ENCODE results near the gene NFIA.

The NFIA gene

DNA sequence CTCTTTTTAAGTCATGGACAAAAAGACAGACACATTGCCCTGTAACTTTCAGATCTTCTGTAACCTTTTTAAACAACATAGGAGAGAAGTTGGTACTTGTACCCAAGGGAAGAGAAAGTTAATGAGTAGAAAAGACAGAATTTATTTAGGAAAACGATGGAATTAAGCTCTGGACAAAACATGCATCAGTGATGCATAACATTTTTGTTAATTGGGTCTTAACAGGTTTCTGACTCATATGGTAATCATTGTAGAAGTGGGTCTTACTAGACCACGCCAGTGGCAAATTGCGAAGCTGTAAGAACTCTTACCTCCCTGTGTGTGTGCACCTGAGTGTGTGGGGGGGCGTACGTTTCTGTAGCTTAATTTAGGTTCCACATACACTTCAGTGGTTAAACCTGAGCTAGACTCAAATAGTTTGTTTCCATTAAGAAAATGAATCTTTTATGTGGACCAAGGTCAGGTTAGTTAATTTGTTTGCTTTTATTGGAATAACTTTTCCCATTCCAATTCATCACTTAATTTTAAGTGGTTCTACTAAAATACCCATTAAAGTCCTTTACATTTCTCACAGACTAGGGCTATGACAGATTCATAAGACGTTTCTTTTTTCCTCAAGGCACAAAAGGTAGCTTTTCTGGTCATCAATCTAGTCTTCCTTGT is 48.1 kb downstream of the NFIA start:
- Histone ChIP-seq H3K4me3 (ENCODE audit: low read length, poor library complexity, severe bottlenecking) (no peak overlapping the region), H3K79me2 (ENCODE audit: insufficient read depth, low read length) (no peaks in the 10 kb centered on the region), H3F3A (ENCODE audit: low read depth) (no peaks in the 10 kb centered on the region), H3K4me1 (ENCODE audit: insufficient read depth, low read length, poor library complexity, severe bottlenecking) (peaks cover 13% of the 10 kb centered on the region), H3K9me2 (replicated peaks; ENCODE audit: low read depth, low read length) (no peaks in the 10 kb centered on the region), H3K36me3 (ENCODE audit: insufficient read depth, low read length) (no peaks in the 10 kb centered on the region), H4K20me1 (ENCODE audit: insufficient read depth, low read length, poor library complexity, severe bottlenecking) (no peaks in the 10 kb centered on the region), H3K9ac (ENCODE audit: low read depth, low read length, poor library complexity, severe bottlenecking) (no peak overlapping the region), H3K9me3 (ENCODE audit: insufficient read depth, low read depth, low read length) (no peaks in the 10 kb centered on the region), H3K4me2 (ENCODE audit: low read depth, low read length, poor library complexity, severe bottlenecking) (no peak overlapping the region), H3K27me3 (ENCODE audit: insufficient read depth, low read length, poor library complexity, severe bottlenecking) (no peaks in the 10 kb centered on the region), H2AFZ (ENCODE audit: low read length) (no peak overlapping the region)
- no peak for TF ChIP-seq EZH2phosphoT487 (IDR thresholded peaks at IDR 0.05; ENCODE audit: borderline replicate concordance)
- TF ChIP-seq, protein P1, sequence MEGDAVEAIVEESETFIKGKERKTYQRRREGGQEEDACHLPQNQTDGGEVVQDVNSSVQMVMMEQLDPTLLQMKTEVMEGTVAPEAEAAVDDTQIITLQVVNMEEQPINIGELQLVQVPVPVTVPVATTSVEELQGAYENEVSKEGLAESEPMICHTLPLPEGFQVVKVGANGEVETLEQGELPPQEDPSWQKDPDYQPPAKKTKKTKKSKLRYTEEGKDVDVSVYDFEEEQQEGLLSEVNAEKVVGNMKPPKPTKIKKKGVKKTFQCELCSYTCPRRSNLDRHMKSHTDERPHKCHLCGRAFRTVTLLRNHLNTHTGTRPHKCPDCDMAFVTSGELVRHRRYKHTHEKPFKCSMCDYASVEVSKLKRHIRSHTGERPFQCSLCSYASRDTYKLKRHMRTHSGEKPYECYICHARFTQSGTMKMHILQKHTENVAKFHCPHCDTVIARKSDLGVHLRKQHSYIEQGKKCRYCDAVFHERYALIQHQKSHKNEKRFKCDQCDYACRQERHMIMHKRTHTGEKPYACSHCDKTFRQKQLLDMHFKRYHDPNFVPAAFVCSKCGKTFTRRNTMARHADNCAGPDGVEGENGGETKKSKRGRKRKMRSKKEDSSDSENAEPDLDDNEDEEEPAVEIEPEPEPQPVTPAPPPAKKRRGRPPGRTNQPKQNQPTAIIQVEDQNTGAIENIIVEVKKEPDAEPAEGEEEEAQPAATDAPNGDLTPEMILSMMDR (conservative IDR thresholded peaks at IDR 0.05; ENCODE audit: low read length) = no peak

DNA sequence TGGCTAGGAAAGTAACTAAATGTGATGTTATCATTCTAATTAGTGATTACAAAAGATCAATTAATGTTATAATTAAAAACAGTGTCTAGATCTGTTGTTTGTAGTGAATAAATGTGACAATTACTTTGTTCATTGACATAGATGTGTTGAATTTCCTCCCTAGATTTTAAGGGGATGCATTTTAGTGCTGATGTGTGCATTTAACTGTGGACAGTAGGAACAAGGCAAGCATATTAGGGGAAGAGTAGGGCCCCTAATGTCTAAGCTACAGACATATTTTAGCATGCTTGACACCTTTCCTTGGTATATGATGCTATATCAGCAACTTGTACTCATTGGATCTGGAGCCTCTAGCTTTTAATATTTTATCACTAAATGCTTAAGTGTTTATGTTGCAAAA is 48.9 kb downstream of the NFIA start:
- Histone ChIP-seq H4K20me1 (ENCODE audit: insufficient read depth, low read length, poor library complexity, severe bottlenecking) (no peaks in the 10 kb centered on the region), H3K9me3 (ENCODE audit: insufficient read depth, low read depth, low read length) (no peaks in the 10 kb centered on the region), H3K9me2 (replicated peaks; ENCODE audit: low read depth, low read length) (no peaks in the 10 kb centered on the region), H3F3A (ENCODE audit: low read depth) (no peaks in the 10 kb centered on the region), H3K36me3 (ENCODE audit: insufficient read depth, low read length) (no peaks in the 10 kb centered on the region), H3K4me1 (ENCODE audit: insufficient read depth, low read length, poor library complexity, severe bottlenecking) (peaks cover 13% of the 10 kb centered on the region), H3K27me3 (ENCODE audit: insufficient read depth, low read length, poor library complexity, severe bottlenecking) (no peaks in the 10 kb centered on the region), H3K79me2 (ENCODE audit: insufficient read depth, low read length) (no peaks in the 10 kb centered on the region), H3K4me2 (ENCODE audit: low read depth, low read length, poor library complexity, severe bottlenecking) (no peak overlapping the region), H2AFZ (ENCODE audit: low read length) (no peak overlapping the region), H3K4me3 (ENCODE audit: low read length, poor library complexity, severe bottlenecking) (no peak overlapping the region), H3K9ac (ENCODE audit: low read depth, low read length, poor library complexity, severe bottlenecking) (no peak overlapping the region)
- TF ChIP-seq, protein P1 (conservative IDR thresholded peaks at IDR 0.05; ENCODE audit: low read length) = no peak
- no peak for TF ChIP-seq EZH2phosphoT487 (IDR thresholded peaks at IDR 0.05; ENCODE audit: borderline replicate concordance)

DNA sequence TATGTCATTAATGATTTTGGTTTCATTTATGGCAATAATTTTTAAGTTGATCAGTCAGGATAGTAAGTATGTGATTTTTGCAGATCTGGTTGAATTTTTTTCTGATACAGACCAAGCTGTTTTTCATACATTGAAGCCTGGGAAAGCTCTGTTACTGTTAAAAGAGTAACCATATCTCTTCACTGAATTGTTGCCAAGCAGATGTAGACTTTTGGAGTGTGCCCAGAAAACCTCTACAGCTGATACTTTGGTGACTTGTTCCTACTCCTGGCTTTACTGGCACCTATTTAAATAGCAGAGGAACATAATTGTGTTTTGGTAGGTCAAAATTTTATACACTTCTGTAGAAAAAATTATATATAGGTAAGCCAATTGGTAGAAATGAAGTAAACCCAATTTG is 49.4 kb downstream of the NFIA start:
- no peaks in the 10 kb centered on the region for H4K20me1 ChIP-seq (ENCODE audit: insufficient read depth, low read length, poor library complexity, severe bottlenecking)
- peaks cover 13% of the 10 kb centered on the region for H3K4me1 ChIP-seq (ENCODE audit: insufficient read depth, low read length, poor library complexity, severe bottlenecking)
- TF ChIP-seq, protein P1 (conservative IDR thresholded peaks at IDR 0.05; ENCODE audit: low read length) = no peak
- no peak for TF ChIP-seq EZH2phosphoT487 (IDR thresholded peaks at IDR 0.05; ENCODE audit: borderline replicate concordance)
- no peaks in the 10 kb centered on the region for H3K79me2 ChIP-seq (ENCODE audit: insufficient read depth, low read length)
- H2AFZ ChIP-seq (ENCODE audit: low read length) = no peak overlapping the region
- no peak overlapping the region for H3K9ac ChIP-seq (ENCODE audit: low read depth, low read length, poor library complexity, severe bottlenecking)
- no peaks in the 10 kb centered on the region for H3K9me3 ChIP-seq (ENCODE audit: insufficient read depth, low read depth, low read length)
- no peak overlapping the region for H3K4me3 ChIP-seq (ENCODE audit: low read length, poor library complexity, severe bottlenecking)
- H3K9me2 ChIP-seq (replicated peaks; ENCODE audit: low read depth, low read length) = no peaks in the 10 kb centered on the region
- no peaks in the 10 kb centered on the region for H3K27me3 ChIP-seq (ENCODE audit: insufficient read depth, low read length, poor library complexity, severe bottlenecking)
- no peaks in the 10 kb centered on the region for H3K36me3 ChIP-seq (ENCODE audit: insufficient read depth, low read length)
- H3K4me2 ChIP-seq (ENCODE audit: low read depth, low read length, poor library complexity, severe bottlenecking) = no peak overlapping the region
- H3F3A ChIP-seq (ENCODE audit: low read depth) = no peaks in the 10 kb centered on the region

Measured in Loucy (cell line).